ENCODE measurements around the gene CILP2.

The CILP2 gene

DNA sequence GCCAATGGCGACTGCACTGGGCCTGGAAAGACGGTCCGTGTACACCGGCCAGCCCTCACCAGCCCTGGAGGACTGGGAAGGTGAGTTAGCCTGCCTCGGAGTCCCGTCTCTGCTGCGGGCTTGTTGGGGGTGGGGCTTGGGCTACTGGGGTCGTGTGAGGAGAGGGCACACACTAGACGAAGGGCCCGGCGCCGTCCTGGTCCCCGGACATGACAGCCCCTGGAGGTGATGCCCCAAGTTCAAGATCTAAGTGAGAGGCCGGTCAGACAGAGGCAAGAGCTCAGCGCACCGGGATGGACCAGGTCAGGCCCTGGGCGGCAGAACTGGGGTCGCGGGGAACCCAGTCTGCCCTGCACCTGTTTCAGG, 1.6 kb downstream of the CILP2 start:
- TF ChIP-seq, protein P1, sequence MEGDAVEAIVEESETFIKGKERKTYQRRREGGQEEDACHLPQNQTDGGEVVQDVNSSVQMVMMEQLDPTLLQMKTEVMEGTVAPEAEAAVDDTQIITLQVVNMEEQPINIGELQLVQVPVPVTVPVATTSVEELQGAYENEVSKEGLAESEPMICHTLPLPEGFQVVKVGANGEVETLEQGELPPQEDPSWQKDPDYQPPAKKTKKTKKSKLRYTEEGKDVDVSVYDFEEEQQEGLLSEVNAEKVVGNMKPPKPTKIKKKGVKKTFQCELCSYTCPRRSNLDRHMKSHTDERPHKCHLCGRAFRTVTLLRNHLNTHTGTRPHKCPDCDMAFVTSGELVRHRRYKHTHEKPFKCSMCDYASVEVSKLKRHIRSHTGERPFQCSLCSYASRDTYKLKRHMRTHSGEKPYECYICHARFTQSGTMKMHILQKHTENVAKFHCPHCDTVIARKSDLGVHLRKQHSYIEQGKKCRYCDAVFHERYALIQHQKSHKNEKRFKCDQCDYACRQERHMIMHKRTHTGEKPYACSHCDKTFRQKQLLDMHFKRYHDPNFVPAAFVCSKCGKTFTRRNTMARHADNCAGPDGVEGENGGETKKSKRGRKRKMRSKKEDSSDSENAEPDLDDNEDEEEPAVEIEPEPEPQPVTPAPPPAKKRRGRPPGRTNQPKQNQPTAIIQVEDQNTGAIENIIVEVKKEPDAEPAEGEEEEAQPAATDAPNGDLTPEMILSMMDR (IDR thresholded peaks at IDR 0.05; ENCODE audit: borderline replicate concordance, insufficient read depth, low read depth, low read length) = no peak
- H3K4me3 ChIP-seq (ENCODE audit: low read depth, low read length) = no peak overlapping the region

DNA sequence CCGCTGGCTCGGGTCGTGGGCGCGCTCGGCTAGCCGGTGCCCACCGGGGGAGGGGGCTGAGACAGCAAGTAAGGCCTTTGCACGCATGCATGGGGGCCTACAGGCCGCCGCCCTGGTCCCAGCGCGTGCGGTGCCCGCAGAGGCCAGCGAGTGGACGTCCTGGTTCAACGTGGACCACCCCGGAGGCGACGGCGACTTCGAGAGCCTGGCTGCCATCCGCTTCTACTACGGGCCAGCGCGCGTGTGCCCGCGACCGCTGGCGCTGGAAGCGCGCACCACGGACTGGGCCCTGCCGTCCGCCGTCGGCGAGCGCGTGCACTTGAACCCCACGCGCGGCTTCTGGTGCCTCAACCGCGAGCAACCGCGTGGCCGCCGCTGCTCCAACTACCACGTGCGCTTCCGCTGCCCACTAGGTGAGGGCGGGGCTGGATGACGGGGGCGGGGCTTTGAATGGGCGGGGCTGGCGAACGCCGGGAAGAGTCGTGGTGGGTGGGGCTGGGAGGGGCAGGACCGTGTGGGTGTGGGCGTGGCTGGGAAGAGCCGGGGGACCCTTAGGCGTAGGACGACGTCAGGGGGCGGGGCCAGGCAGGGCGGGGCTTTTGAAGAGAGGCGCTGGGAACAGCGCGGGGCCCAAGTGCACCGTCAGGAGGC, 2.1 kb downstream of the CILP2 start:
- TF ChIP-seq, protein P1 (IDR thresholded peaks at IDR 0.05; ENCODE audit: borderline replicate concordance, insufficient read depth, low read depth, low read length) = no peak
- no peak overlapping the region for H3K4me3 ChIP-seq (ENCODE audit: low read depth, low read length)

DNA sequence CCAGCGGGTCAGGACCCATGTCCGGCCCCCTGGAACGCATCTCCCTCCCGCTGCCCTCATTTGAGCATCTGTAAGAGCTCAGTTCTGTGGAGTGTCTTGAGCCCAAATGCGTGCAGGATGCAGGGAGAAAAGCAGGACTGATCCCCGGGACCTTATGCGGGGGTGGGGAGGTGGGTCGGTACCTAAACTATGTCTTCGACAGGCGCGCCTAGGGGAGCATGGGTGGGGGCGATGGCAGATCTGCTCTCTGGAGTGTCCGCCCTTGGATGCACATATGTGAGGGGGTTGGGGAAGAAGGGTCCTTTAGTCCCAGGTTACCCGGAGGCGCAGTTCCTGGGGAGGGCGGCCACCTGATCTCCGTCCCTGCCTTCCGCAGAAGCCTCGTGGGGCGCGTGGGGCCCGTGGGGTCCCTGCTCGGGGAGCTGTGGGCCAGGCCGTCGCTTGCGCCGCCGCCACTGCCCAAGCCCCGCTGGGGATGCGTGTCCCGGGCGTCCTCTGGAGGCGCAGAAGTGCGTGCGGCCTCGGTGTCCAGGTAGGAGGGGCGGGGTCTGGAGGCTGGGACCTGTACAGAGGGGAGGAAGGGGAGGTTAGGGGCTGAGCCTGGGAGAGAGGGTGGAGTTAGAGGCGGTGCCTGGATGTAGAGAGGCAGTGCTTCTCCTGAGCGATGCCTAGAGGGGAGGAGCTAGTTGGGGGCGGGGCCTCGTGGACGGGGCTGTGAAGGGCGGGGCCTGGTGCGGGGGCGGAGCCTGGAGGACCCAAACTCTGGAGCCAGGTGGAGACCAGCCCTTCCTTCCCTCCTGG, 2.9 kb downstream of the CILP2 start:
- peak overlapping the region; percentile 11 for H3K4me3 ChIP-seq (ENCODE audit: low read depth, low read length)
- TF ChIP-seq, protein P1 (IDR thresholded peaks at IDR 0.05; ENCODE audit: borderline replicate concordance, insufficient read depth, low read depth, low read length) = no peak

DNA sequence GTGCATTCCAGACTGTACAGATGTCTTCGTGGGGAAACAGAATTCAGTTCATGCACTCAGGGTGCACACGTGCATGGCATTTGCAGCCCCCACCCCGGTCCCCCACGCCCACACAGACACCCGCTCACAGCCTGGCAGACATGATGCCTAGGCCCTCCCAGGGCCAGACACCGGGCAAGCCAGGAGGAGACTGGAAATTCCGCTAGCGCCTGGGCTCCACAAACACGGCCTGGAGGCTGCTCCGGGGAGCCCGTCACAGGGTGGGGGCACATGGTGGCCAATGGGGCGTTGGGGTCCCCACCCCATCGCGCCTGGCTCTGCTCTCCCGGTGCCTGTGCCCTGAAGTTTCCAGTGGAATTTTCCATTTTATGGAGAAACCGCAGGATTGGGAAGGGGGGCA, 3.6 kb downstream of the CILP2 start:
- H3K4me3 ChIP-seq (ENCODE audit: low read depth, low read length) = no peak overlapping the region
- TF ChIP-seq, protein P1 (IDR thresholded peaks at IDR 0.05; ENCODE audit: borderline replicate concordance, insufficient read depth, low read depth, low read length) = no peak

DNA sequence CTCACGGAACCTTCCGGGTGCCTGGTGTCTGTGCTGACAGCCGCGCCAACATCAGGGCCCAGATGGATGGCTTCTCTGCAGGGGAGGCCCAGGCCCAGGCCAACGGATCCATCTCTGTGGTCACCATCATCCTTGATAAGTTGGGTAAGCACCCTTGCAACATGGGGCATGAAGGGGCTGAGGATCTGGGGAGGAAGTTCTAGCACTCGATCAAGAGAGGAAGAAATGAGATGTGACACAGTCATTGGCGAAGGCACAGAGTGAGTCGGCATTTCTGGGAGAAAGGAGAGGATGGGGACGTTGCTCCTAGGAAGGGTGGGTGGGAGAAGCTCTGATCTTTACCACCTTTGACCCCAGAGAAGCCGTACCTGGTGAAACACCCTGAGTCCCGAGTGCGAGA, 4.4 kb downstream of the CILP2 start:
- no peak overlapping the region for H3K4me3 ChIP-seq (ENCODE audit: low read depth, low read length)
- TF ChIP-seq, protein P1 (IDR thresholded peaks at IDR 0.05; ENCODE audit: borderline replicate concordance, insufficient read depth, low read depth, low read length) = no peak

DNA sequence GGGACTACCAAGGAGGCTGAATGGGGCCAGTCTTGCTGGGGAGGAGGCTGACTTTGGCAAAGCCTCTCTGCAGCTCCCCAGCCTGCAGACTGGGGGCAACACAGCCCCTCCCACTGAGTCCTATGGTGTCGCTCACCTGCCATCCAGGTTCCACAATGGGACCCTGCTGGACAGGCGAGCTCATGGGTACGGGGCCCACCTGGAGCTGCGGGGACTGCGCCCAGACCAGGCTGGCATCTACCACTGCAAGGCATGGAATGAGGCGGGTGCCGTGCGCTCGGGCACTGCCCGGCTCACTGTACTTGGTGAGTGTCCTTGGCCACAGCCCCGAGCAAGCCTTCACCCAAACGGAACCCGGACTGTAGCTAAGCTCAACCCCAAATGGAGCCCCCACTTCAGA, 5.0 kb downstream of the CILP2 start:
- H3K4me3 ChIP-seq (ENCODE audit: low read depth, low read length) = no peak overlapping the region
- TF ChIP-seq, protein P1 (IDR thresholded peaks at IDR 0.05; ENCODE audit: borderline replicate concordance, insufficient read depth, low read depth, low read length) = no peak

DNA sequence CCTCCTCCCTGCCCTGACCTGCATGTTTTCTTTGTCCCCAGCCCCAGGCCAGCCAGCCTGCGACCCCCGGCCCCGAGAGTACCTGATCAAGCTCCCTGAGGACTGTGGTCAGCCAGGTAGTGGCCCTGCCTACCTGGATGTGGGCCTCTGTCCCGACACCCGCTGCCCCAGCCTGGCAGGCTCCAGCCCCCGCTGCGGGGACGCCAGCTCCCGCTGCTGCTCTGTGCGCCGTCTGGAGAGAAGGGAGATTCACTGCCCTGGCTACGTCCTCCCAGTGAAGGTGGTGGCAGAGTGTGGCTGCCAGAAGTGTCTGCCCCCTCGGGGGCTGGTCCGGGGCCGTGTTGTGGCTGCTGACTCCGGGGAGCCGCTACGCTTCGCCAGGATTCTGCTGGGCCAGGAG, 5.6 kb downstream of the CILP2 start:
- no peak overlapping the region for H3K4me3 ChIP-seq (ENCODE audit: low read depth, low read length)
- TF ChIP-seq, protein P1 (IDR thresholded peaks at IDR 0.05; ENCODE audit: borderline replicate concordance, insufficient read depth, low read depth, low read length) = no peak

Measured in GM12875 (cell line).